ENCODE data around the gene LSM6.

Gene LSM6

GRCh38 chr4:146186596-146186995, 11.1 kb downstream of the LSM6 start:
- FAIRE-seq: no peak

- no peak for FAIRE-seq
Observed at GRCh38 chr4:146190456-146190855, 14.9 kb downstream of the LSM6 start.

- FAIRE-seq: no peak
Observed at GRCh38 chr4:146191766-146192458, 16.4 kb downstream of the LSM6 start.

- no peak for FAIRE-seq
Observed at GRCh38 chr4:146193628-146194027, 18.1 kb downstream of the LSM6 start.

GRCh38 chr4:146194212-146194611, 18.7 kb downstream of the LSM6 start:
- FAIRE-seq: no peak

- FAIRE-seq: peak; percentile 85
Observed at GRCh38 chr4:146202665-146203064, 27.1 kb downstream of the LSM6 start.

GRCh38 chr4:146207410-146207809, 31.9 kb downstream of the LSM6 start:
- no peak for FAIRE-seq

GRCh38 chr4:146210890-146211289, 35.4 kb downstream of the LSM6 start:
- FAIRE-seq: no peak

- no peak for FAIRE-seq
Observed at GRCh38 chr4:146211440-146211839, 35.9 kb downstream of the LSM6 start.

GRCh38 chr4:146212781-146213180, 37.3 kb downstream of the LSM6 start:
- no peak for FAIRE-seq

- FAIRE-seq: no peak
Observed at GRCh38 chr4:146214238-146214637, 38.7 kb downstream of the LSM6 start, which contains the start of gene REELD1. REELD1 (plus strand) TSS chr4:146214538; CDS start chr4:146216953, 2,415 bp downstream.

GRCh38 chr4:146222313-146222712, 46.8 kb downstream of the LSM6 start:
- no peak for FAIRE-seq

GRCh38 chr4:146224326-146224966, 48.9 kb downstream of the LSM6 start:
- no peak for FAIRE-seq

GRCh38 chr4:146229406-146229805, 53.9 kb downstream of the LSM6 start:
- no peak for FAIRE-seq

GRCh38 chr4:146232131-146232722, 56.7 kb downstream of the LSM6 start:
- no peak for FAIRE-seq

GRCh38 chr4:146235654-146236177, 60.2 kb downstream of the LSM6 start:
- no peak for FAIRE-seq

- FAIRE-seq: no peak
Observed at GRCh38 chr4:146236216-146236615, 60.7 kb downstream of the LSM6 start.

- no peak for FAIRE-seq
Observed at GRCh38 chr4:146237092-146237491, 61.6 kb downstream of the LSM6 start.

- no peak for FAIRE-seq
Observed at GRCh38 chr4:146238107-146238506, 62.6 kb downstream of the LSM6 start.
